Measurements from ENCODE around the gene ZMYND11.
"Not testable (repeated sequence)": the region's sequence is repeated elsewhere in the genome, so short reads cannot be mapped to it uniquely, and the experiment has no call there.

Gene ZMYND11

GRCh38 chr10:182441-183201 is 47.4 kb downstream of the ZMYND11 start:
- Mint-ChIP-seq H3K9me3 (peaks cover 19% of the 10 kb centered on the region), H3K27me3 (ENCODE audit: low read depth) (peaks cover 3% of the 10 kb centered on the region), H3K27ac (no peak overlapping the region), H3K4me3 (no peak overlapping the region), H3K4me1 (no peaks in the 10 kb centered on the region), H3K36me3 (ENCODE audit: low read depth) (peaks cover 60% of the 10 kb centered on the region)
- TF ChIP-seq CTCF (IDR thresholded peaks at IDR 0.05; ENCODE audit: unreplicated experiment in 3 of 3): no peak

GRCh38 chr10:184174-184573 is 48.9 kb downstream of the ZMYND11 start:
- Mint-ChIP-seq H3K27ac (no peak overlapping the region), H3K27me3 (ENCODE audit: low read depth) (peaks cover 3% of the 10 kb centered on the region), H3K4me3 (no peak overlapping the region), H3K4me1 (no peaks in the 10 kb centered on the region), H3K36me3 (ENCODE audit: low read depth) (peaks cover 61% of the 10 kb centered on the region), H3K9me3 (peaks cover 19% of the 10 kb centered on the region)
- no peak for TF ChIP-seq CTCF (IDR thresholded peaks at IDR 0.05; ENCODE audit: unreplicated experiment in 3 of 3)

GRCh38 chr10:184911-185310 is 49.7 kb downstream of the ZMYND11 start:
- no peak for TF ChIP-seq CTCF (IDR thresholded peaks at IDR 0.05; ENCODE audit: unreplicated experiment in 3 of 3)
- Mint-ChIP-seq H3K27me3 (ENCODE audit: low read depth) (peaks cover 3% of the 10 kb centered on the region), H3K4me3 (no peak overlapping the region), H3K36me3 (ENCODE audit: low read depth) (peaks cover 62% of the 10 kb centered on the region), H3K9me3 (peaks cover 19% of the 10 kb centered on the region), H3K4me1 (no peaks in the 10 kb centered on the region), H3K27ac (no peak overlapping the region)

GRCh38 chr10:185571-185970 is 50.3 kb downstream of the ZMYND11 start:
- H3K27me3 Mint-ChIP-seq (ENCODE audit: low read depth); H3K27ac Mint-ChIP-seq; H3K4me3 Mint-ChIP-seq; H3K4me1 Mint-ChIP-seq: not testable (repeated sequence)
- H3K36me3 Mint-ChIP-seq (ENCODE audit: low read depth): peaks cover 60% of the 10 kb centered on the region
- peaks cover 19% of the 10 kb centered on the region for H3K9me3 Mint-ChIP-seq

- Mint-ChIP-seq H3K9me3 (peaks cover 19% of the 10 kb centered on the region), H3K4me1 (no peaks in the 10 kb centered on the region), H3K4me3 (no peak overlapping the region), H3K36me3 (ENCODE audit: low read depth) (peaks cover 56% of the 10 kb centered on the region), H3K27ac (no peak overlapping the region), H3K27me3 (ENCODE audit: low read depth) (peaks cover 3% of the 10 kb centered on the region)
- no peak for TF ChIP-seq CTCF (IDR thresholded peaks at IDR 0.05; ENCODE audit: unreplicated experiment in 3 of 3)
These were observed 51.7 kb downstream of the ZMYND11 start for GRCh38 chr10:186911-187310.

DNA sequence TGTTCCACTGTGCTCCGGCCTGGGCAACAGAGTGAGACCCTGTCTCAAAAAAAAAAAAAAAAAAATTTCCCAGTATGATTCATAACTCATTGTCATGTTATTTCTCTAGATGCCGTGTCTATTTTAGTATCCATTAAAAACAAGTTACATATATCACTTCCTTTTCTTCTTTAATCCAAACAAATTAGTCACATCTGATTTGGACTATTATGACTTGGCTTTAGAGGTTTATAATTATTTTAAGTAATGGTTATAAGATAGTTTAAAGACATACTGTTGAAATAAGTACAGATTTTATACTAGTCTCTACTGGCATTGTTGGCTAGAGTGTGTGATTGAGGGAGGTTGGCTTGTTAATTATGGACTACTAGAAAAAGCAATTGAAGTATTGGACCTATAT is 53.3 kb downstream of the ZMYND11 start:
- Mint-ChIP-seq H3K9me3 (peaks cover 13% of the 10 kb centered on the region), H3K36me3 (ENCODE audit: low read depth) (peaks cover 49% of the 10 kb centered on the region), H3K27me3 (ENCODE audit: low read depth) (peaks cover 3% of the 10 kb centered on the region), H3K4me3 (no peak overlapping the region), H3K4me1 (no peaks in the 10 kb centered on the region), H3K27ac (no peak overlapping the region)
- no peak for TF ChIP-seq CTCF (IDR thresholded peaks at IDR 0.05; ENCODE audit: unreplicated experiment in 3 of 3)
